Rectal smooth muscle tissue (tissue), 1 donor: ENCODE measurements around the gene AGTPBP1.

Source experiments
- H3K27ac ChIP-seq: one replicate; pipeline ENCODE4 v1.7.0; 2013; ENCODE audit warnings: low read depth, low read length, inconsistent platforms
- H3K27me3 ChIP-seq: one replicate; pipeline ENCODE4 v1.7.0; 2013; ENCODE audit warnings: low read length; ENCODE audit not compliant: control insufficient read depth, insufficient read depth
- H3K36me3 ChIP-seq: one replicate; pipeline ENCODE4 v1.7.0; 2013; ENCODE audit warnings: low read length; ENCODE audit not compliant: control insufficient read depth, insufficient read depth
- H3K4me1 ChIP-seq: one replicate; pipeline ENCODE4 v1.7.0; 2013; ENCODE audit warnings: low read length; ENCODE audit not compliant: control insufficient read depth, insufficient read depth
- H3K4me3 ChIP-seq: one replicate; pipeline ENCODE4 v1.7.0; 2013; ENCODE audit warnings: low read length
- H3K9ac ChIP-seq: one replicate; pipeline ENCODE4 v1.7.0; 2013; ENCODE audit warnings: low read length

The AGTPBP1 gene

DNA sequence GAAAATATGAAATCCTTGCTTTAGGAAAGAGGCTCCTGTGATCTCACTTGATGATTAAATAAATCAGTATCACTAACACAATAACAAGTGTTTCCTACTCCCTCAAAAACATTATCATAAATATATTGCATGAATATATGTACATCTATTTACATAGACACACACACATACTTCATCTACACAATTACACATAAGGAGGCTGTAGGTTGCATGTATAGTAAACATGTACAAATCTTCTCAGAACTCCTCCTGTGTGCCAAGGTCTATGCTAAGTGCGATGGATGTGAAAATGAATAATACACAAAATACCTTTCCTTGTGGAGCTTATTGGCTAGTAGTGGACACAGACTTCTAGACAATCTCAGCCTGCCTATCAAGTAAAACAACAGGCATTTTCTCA is 239.9 kb downstream of the AGTPBP1 start:
- Histone ChIP-seq H3K4me3 (no peak overlapping the region), H3K9ac (no peak overlapping the region), H3K27me3 (no peaks in the 10 kb centered on the region), H3K36me3 (no peaks in the 10 kb centered on the region), H3K4me1 (no peaks in the 10 kb centered on the region), H3K27ac (no peak overlapping the region)

DNA sequence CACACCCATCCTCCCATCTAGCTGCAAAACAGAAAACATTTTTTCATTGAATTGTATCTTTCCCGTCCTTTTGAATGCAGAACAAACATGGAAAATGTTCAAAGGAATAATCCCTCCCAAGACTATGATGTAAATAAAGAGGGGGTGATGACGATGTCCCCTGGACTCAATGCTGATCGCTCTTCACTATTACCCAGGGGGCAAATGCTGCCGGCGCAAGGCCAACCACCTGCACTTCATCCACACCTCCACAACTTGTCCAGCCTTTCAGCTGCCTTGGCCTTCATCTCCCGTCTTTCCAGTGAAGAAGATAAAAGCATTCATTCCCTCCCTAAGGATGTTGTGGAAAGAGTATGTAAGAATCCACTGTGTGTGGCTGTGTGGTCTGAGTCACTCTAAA is 240.3 kb downstream of the AGTPBP1 start:
- no peak overlapping the region for H3K9ac ChIP-seq
- no peak overlapping the region for H3K27ac ChIP-seq

More for the DNA sequence above, 240.3 kb downstream of the AGTPBP1 start:
- H3K4me1 ChIP-seq: no peaks in the 10 kb centered on the region
- no peaks in the 10 kb centered on the region for H3K27me3 ChIP-seq
- no peaks in the 10 kb centered on the region for H3K36me3 ChIP-seq
- H3K4me3 ChIP-seq: no peak overlapping the region
